Natural killer cell (primary cell): ENCODE results near the gene CA4. TPM values are rescaled to one million over a fixed set of nuclear protein-coding genes. Genes with fewer than 3 reads are reported as not detected.

ENCODE experiments used
- ATAC-seq, 3 donors: fragments of 150-1000 bp in 2 of 3; fragments of 200-7000 bp in 1 of 3; cut with Tn5 transposase; 1 replicate in 1 of 3; 2 replicates in 2 of 3; pipeline ENCODE4 v1.10.0; 2021; ENCODE audit warnings: mild to moderate bottlenecking in 2 of 3, moderate library complexity in 2 of 3
- DNase-seq, 2 donors: peaks; one replicate each; pipeline versions ENCODE4 v3.0.0 to v3.0.0-alpha.2; 2013 to 2021; ENCODE audit warnings: mixed read lengths in 1 of 2
- H3K27ac ChIP-seq: one replicate; pipeline ENCODE4 v1.5.1; 2013; ENCODE audit warnings: mild to moderate bottlenecking, low read length
- H3K27me3 ChIP-seq: one replicate; pipeline ENCODE4 v1.6.1; 2013; ENCODE audit warnings: low read length; ENCODE audit not compliant: control insufficient read depth, insufficient read depth
- H3K36me3 ChIP-seq: one replicate; pipeline ENCODE4 v1.6.1; 2013; ENCODE audit warnings: low read length; ENCODE audit not compliant: control insufficient read depth, insufficient read depth
- H3K4me1 ChIP-seq: one replicate; pipeline ENCODE4 v1.6.1; 2013; ENCODE audit warnings: low read length; ENCODE audit not compliant: control insufficient read depth, insufficient read depth
- H3K4me3 ChIP-seq: one replicate; pipeline ENCODE4 v1.5.1; 2013; ENCODE audit warnings: low read length
- H3K9me3 ChIP-seq: one replicate; pipeline ENCODE4 v1.6.1; 2013; ENCODE audit warnings: low read length; ENCODE audit not compliant: control insufficient read depth, insufficient read depth
- H3K27ac Mint-ChIP-seq, 2 donors: one replicate each; pipeline ENCODE4 v1.8.0; 2022; ENCODE audit warnings: mild to moderate bottlenecking in 2 of 2, mixed read lengths in 2 of 2, moderate library complexity in 1 of 2
- H3K27me3 Mint-ChIP-seq, 2 donors: one replicate each; pipeline ENCODE4 v1.8.0; 2022; ENCODE audit warnings: low read depth in 2 of 2, mixed read lengths in 2 of 2
- H3K36me3 Mint-ChIP-seq: one replicate; pipeline ENCODE4 v1.8.0; 2022; ENCODE audit warnings: mixed read lengths
- H3K4me1 Mint-ChIP-seq, 2 donors: one replicate each; pipeline ENCODE4 v1.8.0; 2022; ENCODE audit warnings: mixed read lengths in 2 of 2
- H3K4me3 Mint-ChIP-seq: one replicate; pipeline ENCODE4 v1.8.0; 2022; ENCODE audit warnings: mild to moderate bottlenecking, moderate library complexity, mixed read lengths
- H3K9me3 Mint-ChIP-seq, 2 donors: one replicate each; pipeline ENCODE4 v1.8.0; 2022; ENCODE audit warnings: mixed read lengths in 2 of 2
- WGBS: methylation state at CpG from one replicate; pipeline ENCODE4 v1.1.7; 2013; ENCODE audit warnings: missing lambda C conversion rate; ENCODE audit not compliant: insufficient coverage; 5-methylcytosine and 5-hydroxymethylcytosine counted together
- intact Hi-C: fragments of 100-400 bp; cut with micrococcal nuclease; formaldehyde crosslinking; loops from one replicate; pipeline ENCODE4 v1.14.2; 2022
- total RNA-seq, 4 donors: library from RNA; stranded (reverse); fragments of 120-200 nt in 1 of 4; gene quantifications; one replicate each; pipeline versions ENCODE4 v1.2.3 to v1.2.4, GENCODE V29; 2013 to 2022
- TF ChIP-seq, protein P1 (sequence below): fragments of 200-600 bp; IDR thresholded peaks from one replicate; pipeline ENCODE4 v1.8.0; 2022; ENCODE audit warnings: antibody characterized with exemption

CA4 gene
- total RNA-seq, 3 donors from 2014 or later (not counting 1 experiment from before 2014, with no cell fraction given): 1.3 TPM; not detected in 2

DNA sequence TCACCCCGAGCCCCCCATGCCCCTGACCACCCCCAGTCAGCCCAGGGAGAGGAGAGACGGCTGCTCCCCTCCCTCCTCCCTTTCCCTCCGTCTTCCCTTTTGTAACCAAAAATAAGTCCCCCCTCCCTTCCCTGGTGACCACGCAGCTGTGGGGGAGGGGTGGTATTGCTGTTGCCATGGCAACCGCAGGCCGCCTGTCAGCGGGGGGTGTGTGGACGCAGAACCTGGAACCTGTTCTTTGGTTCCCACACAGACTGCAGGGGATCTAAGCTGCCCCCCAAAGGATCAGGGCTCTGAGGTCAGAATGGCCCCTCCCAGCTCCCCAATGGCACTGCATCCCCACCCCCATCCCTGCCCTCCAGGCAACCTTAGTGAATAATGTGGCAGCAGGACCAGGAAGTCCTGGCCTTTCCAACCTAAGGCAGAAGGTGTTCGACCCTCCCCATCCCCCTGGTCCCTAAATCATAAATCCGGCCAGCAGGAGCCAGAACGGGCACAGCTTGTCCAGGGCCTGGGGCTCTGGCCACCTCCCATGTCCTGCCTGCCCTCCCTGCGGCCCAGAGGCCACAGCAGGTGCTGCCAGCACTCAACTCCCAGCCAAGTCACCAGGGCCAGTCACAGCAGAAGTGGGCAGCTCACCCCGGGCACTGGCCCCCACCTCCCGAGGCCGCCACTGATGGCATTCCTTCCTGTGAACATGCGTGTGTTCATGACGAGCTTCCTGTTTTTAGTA is 12.0 kb downstream of the CA4 start:
- H3K9me3 Mint-ChIP-seq: no peaks in the 10 kb centered on the region
- Histone ChIP-seq H3K4me1 (no peaks in the 10 kb centered on the region), H3K36me3 (no peaks in the 10 kb centered on the region), H3K27ac (no peak overlapping the region), H3K27me3 (no peaks in the 10 kb centered on the region), H3K9me3 (no peaks in the 10 kb centered on the region), H3K4me3 (no peak overlapping the region)
- 39% methylated on average over 13 of the region's 17 CpGs for WGBS
- DNase-seq: no peak
- no peak overlapping the region for H3K27ac Mint-ChIP-seq
- peak in 2 of 3 donors; percentile 31 to 64 for ATAC-seq
- no peak overlapping the region for H3K4me3 Mint-ChIP-seq
- no peaks in the 10 kb centered on the region for H3K36me3 Mint-ChIP-seq
- TF ChIP-seq, protein P1, sequence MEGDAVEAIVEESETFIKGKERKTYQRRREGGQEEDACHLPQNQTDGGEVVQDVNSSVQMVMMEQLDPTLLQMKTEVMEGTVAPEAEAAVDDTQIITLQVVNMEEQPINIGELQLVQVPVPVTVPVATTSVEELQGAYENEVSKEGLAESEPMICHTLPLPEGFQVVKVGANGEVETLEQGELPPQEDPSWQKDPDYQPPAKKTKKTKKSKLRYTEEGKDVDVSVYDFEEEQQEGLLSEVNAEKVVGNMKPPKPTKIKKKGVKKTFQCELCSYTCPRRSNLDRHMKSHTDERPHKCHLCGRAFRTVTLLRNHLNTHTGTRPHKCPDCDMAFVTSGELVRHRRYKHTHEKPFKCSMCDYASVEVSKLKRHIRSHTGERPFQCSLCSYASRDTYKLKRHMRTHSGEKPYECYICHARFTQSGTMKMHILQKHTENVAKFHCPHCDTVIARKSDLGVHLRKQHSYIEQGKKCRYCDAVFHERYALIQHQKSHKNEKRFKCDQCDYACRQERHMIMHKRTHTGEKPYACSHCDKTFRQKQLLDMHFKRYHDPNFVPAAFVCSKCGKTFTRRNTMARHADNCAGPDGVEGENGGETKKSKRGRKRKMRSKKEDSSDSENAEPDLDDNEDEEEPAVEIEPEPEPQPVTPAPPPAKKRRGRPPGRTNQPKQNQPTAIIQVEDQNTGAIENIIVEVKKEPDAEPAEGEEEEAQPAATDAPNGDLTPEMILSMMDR: no peak
- peaks cover 12 to 23% of the 10 kb centered on the region in 2 donors for H3K27me3 Mint-ChIP-seq
- intact Hi-C loops: no loop called here
- H3K4me1 Mint-ChIP-seq: no peaks in the 10 kb centered on the region

DNA sequence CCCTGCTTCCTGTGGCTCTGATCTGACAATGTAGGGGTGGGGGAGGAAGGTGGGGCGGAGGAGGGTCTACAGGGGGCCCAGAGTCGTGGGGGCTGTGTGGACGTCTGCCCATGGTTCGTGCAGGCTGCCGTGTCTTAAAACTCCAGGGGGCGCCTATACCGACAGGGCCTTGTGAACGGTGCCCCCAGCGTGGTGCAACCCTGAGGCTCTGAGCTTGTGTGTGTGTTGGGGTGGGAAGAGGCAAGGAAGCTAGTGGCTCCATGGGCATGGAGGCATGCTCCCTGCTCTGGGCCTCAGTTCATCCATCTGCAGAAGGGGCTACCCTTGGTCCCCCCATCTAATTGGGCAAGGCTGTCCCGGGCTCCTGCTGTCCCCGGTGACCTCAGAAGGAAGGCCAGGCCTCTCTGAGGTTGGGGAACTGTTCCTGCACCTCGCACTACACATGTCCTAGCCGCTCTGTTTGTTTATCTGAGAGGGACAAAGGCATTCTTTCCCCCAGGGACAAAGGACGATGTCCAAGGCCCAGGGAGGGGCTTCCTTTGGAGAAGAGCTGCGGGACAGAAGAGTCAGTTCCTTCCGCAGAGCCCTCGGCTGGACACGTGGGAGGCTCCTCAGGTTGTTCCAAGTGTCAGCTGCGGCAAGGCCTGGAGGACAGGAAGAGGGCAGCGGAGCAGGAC is 13.5 kb downstream of the CA4 start:
- TF ChIP-seq, protein P1: no peak
- WGBS: 79% methylated on average over 20 of the region's 20 CpGs
- H3K27me3 ChIP-seq: no peaks in the 10 kb centered on the region
- no peak overlapping the region for H3K27ac ChIP-seq
- intact Hi-C loops: no loop called here
- H3K4me3 ChIP-seq: no peak overlapping the region
- Mint-ChIP-seq H3K27ac (no peak overlapping the region), H3K27me3 (peaks cover 17 to 23% of the 10 kb centered on the region in 2 donors), H3K4me3 (no peak overlapping the region), H3K4me1 (peaks cover 0 to 6% of the 10 kb centered on the region in 2 donors), H3K36me3 (no peaks in the 10 kb centered on the region), H3K9me3 (no peaks in the 10 kb centered on the region)
- no peak for DNase-seq
- no peak for ATAC-seq
- H3K36me3 ChIP-seq: no peaks in the 10 kb centered on the region
- H3K9me3 ChIP-seq: no peaks in the 10 kb centered on the region
- no peaks in the 10 kb centered on the region for H3K4me1 ChIP-seq

DNA sequence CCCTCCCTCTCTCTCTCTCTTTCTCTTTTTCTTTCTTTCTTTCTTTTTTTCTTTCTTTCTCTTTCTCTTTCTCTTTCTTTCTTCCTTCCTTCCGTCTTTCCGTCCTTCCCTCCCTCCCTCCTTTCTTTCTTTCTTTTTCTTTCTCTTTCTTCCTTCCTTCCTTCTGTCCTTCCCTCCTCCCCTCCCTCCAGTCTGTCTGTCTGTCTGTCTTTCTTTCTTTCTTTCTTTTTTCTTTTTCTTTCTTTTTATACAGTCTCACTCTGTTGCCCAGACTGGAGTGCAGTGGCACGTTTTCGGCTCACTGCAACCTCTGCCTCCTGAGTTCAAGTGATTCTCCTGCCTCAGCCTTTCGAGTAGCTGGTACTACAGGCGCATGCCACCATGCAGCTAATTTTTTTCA is 14.4 kb downstream of the CA4 start:
- Mint-ChIP-seq H3K36me3 (no peaks in the 10 kb centered on the region), H3K27me3 (peaks cover 17 to 23% of the 10 kb centered on the region in 2 donors), H3K27ac (no peak overlapping the region), H3K4me3 (no peak overlapping the region), H3K4me1 (peaks cover 0 to 6% of the 10 kb centered on the region in 2 donors), H3K9me3 (no peaks in the 10 kb centered on the region)
- intact Hi-C loops: no loop called here
- no peaks in the 10 kb centered on the region for H3K36me3 ChIP-seq
- H3K9me3 ChIP-seq: no peaks in the 10 kb centered on the region
- H3K4me3 ChIP-seq: no peak overlapping the region
- H3K4me1 ChIP-seq: no peaks in the 10 kb centered on the region
- H3K27me3 ChIP-seq: no peaks in the 10 kb centered on the region
- WGBS: 87% methylated on average over 6 of the region's 6 CpGs
- no peak for DNase-seq
- no peak for ATAC-seq
- TF ChIP-seq, protein P1: no peak
- no peak overlapping the region for H3K27ac ChIP-seq
